Measurements from ENCODE around the gene MPZL2. TPM values are rescaled to one million over a fixed set of nuclear protein-coding genes. Genes with fewer than 3 reads are reported as not detected.

Gene MPZL2
- total and polyA plus RNA-seq, 2 of the 8 experiments (the other 6 are each of a cell fraction or from before 2014, with no cell fraction given) = 2.4 to 3.2 TPM

DNA sequence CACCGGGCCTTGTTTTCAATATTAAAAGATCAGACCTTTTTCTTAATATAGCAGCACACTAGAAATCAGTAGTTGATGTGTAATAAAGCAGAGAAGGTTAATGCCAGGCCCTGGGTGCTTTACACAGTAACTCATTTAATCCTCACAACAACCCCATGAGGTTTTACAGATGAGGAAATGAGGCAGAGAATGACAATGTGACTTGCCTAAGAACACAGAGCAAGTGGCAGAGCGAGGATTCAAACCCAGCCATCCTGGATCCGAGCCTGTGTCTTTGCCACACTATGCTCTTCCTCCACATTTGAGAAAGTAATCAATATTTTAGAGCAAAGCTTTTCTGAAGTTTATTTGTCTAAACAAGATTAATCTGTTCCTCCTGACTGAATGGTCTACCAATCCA lies 46.5 kb downstream of the MPZL2 start:
- Histone ChIP-seq H3K4me3 (ENCODE audit: extremely low read depth in 1 of 4, insufficient read depth in 2 of 4, low read depth in 3 of 4, low read length in 4 of 4) (no peak overlapping the region), H3K4me2 (ENCODE audit: insufficient read depth in 1 of 2, low read depth in 2 of 2, low read length in 2 of 2) (no peak overlapping the region), H3K23me2 (ENCODE audit: low read depth, low read length) (no peaks in the 10 kb centered on the region), H2AK5ac (ENCODE audit: low read depth, low read length) (no peak overlapping the region), H3K79me2 (ENCODE audit: control insufficient read depth in 1 of 2, insufficient read depth in 2 of 2, low read length in 2 of 2) (no peaks in the 10 kb centered on the region), H3K27me3 (replicated peaks in 1 of 4; ENCODE audit: control insufficient read depth in 3 of 4, extremely low read depth in 1 of 4, insufficient read depth in 3 of 4, low read length in 3 of 4) (no peaks in the 10 kb centered on the region), H3K18ac (ENCODE audit: extremely low read depth, low read length) (no peak overlapping the region), H2BK15ac (ENCODE audit: low read length) (no peak overlapping the region), H3K14ac (ENCODE audit: insufficient read length) (no peak overlapping the region), H3K79me1 (ENCODE audit: low read depth, low read length) (no peaks in the 10 kb centered on the region), H3K27ac (ENCODE audit: low read depth, low read length) (no peak overlapping the region), H2BK12ac (ENCODE audit: low read depth, low read length) (no peak overlapping the region), H2BK5ac (ENCODE audit: low read depth, low read length) (no peak overlapping the region), H3K4me1 (replicated peaks in 1 of 4; ENCODE audit: control insufficient read depth in 3 of 4, insufficient read depth in 4 of 4, low read length in 3 of 4) (peaks cover 1 to 9% (median 3%) of the 10 kb centered on the region in 4 experiments; a peak in 6 of 7 replicates), H2AFZ (ENCODE audit: low read length) (no peak overlapping the region), H3K9me3 (ENCODE audit: insufficient read depth in 2 of 2, low read depth in 1 of 2, low read length in 1 of 2) (no peaks in the 10 kb centered on the region), H3K56ac (replicated peaks; ENCODE audit: insufficient read length, low read depth, low read length) (no peak overlapping the region), H2BK20ac (ENCODE audit: low read length) (no peak overlapping the region), H3K36me3 (ENCODE audit: control insufficient read depth in 2 of 4, insufficient read depth in 4 of 4, low read length in 3 of 4) (no peaks in the 10 kb centered on the region), H4K8ac (ENCODE audit: extremely low read depth, insufficient read depth, low read length) (no peak overlapping the region), H3K9ac (replicated peaks in 1 of 4; ENCODE audit: extremely low read depth in 1 of 4, low read depth in 3 of 4, low read length in 3 of 4) (no peak overlapping the region), H3K23ac (ENCODE audit: insufficient read length) (no peak overlapping the region), H4K5ac (ENCODE audit: insufficient read length, low read depth, low read length) (no peak overlapping the region), H2BK120ac (replicated peaks; ENCODE audit: low read depth, low read length) (no peak overlapping the region), H4K91ac (replicated peaks; ENCODE audit: insufficient read length, low read length) (no peak overlapping the region), H3K4ac (replicated peaks; ENCODE audit: insufficient read length, low read depth, low read length) (no peak overlapping the region), H4K20me1 (replicated peaks in 1 of 2; ENCODE audit: control insufficient read depth in 1 of 2, insufficient read depth in 2 of 2, low read length in 2 of 2) (no peaks in the 10 kb centered on the region)
- 88% methylated on average over 3 of the region's 3 CpGs; no CpG with 5 or more reads in 1 of the 2 experiments for WGBS, 2 experiments (ENCODE audit: extremely low coverage in 1 of 2, insufficient coverage in 1 of 2, insufficient read length in 1 of 2, insufficient replicate concordance in 2 of 2, low coverage in 1 of 2, low lambda C conversion rate in 2 of 2, missing lambda C conversion rate in 1 of 2)
- no peak for TF ChIP-seq CHD1 (IDR thresholded peaks at IDR 0.05; ENCODE audit: low read depth, low read length)
- TF ChIP-seq JUND (IDR thresholded peaks at IDR 0.05; ENCODE audit: low read length) = no peak
- TF ChIP-seq NRF1 (IDR thresholded peaks at IDR 0.05; ENCODE audit: low read depth, low read length) = no peak
- TF ChIP-seq POU5F1 (IDR thresholded peaks at IDR 0.05; ENCODE audit: low read depth, low read length) = no peak
- no peak for TF ChIP-seq BRCA1 (IDR thresholded peaks at IDR 0.05; ENCODE audit: low read depth, low read length)
- no peak for TF ChIP-seq ZNF274 (IDR thresholded peaks at IDR 0.05; ENCODE audit: borderline replicate concordance, extremely low read depth, low read length)
- TF ChIP-seq SIRT6 (IDR thresholded peaks at IDR 0.05; ENCODE audit: low read length) = no peak
- no peak for TF ChIP-seq HDAC6 (IDR thresholded peaks at IDR 0.05; ENCODE audit: low read depth, low read length)
- TF ChIP-seq, protein P1, sequence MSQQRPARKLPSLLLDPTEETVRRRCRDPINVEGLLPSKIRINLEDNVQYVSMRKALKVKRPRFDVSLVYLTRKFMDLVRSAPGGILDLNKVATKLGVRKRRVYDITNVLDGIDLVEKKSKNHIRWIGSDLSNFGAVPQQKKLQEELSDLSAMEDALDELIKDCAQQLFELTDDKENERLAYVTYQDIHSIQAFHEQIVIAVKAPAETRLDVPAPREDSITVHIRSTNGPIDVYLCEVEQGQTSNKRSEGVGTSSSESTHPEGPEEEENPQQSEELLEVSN (IDR thresholded peaks at IDR 0.05) = no peak
- TF ChIP-seq KDM1A (IDR thresholded peaks at IDR 0.05; ENCODE audit: borderline replicate concordance, low read length) = no peak
- ChIA-PET CTCF (ENCODE audit: partially characterized antibody) (interaction anchor here (0.7 to 1.8 kb wide), 2 partner anchors 19 to 225 kb away, joined by 3 to 6 read pairs; no protein-coding TSS in a partner anchor), POLR2A (ENCODE audit: partially characterized antibody) (no interaction called here)
- FAIRE-seq = no peak
- no peak for DNase-seq (ENCODE audit: low read depth in 1 of 2, low spot score in 2 of 2)

Measured in H1 (cell line).